HepG2 (cell line): ENCODE results near the gene ZBTB46. TPM values are rescaled to one million over a fixed set of nuclear protein-coding genes. Genes with fewer than 3 reads are reported as not detected.

ENCODE experiments used
- BHLHE40 ChIP-seq: IDR thresholded peaks from 2 replicates; pipeline ENCODE4 v1.6.1; 2011; ENCODE audit warnings: low read length, improper control_type of control experiment
- CBFB ChIP-seq: sonication (generic); formaldehyde crosslinking; IDR thresholded peaks from 2 replicates; pipeline ENCODE4 v1.4.0; 2020; ENCODE audit warnings: missing genetic modification reagents
- CBX2 ChIP-seq, 2 experiments: fragments of 200-600 bp in 1 of 2; sonication (generic); formaldehyde crosslinking in 1 of 2; IDR thresholded peaks; 2 replicates each; pipeline versions ENCODE4 v1.7.0 to v1.8.1; 2018 to 2022; ENCODE audit warnings: low read depth in 2 of 2, low read length in 1 of 2, mild to moderate bottlenecking in 1 of 2, missing genetic modification reagents in 1 of 2
- ELK4 ChIP-seq: sonication (generic); formaldehyde crosslinking; IDR thresholded peaks from 2 replicates; pipeline ENCODE4 v1.9.0; 2021; ENCODE audit warnings: missing genetic modification reagents, borderline replicate concordance
- FOXP1 ChIP-seq, 2 experiments: fragments of 450-650 bp in 1 of 2; IDR thresholded peaks; 2 replicates each; pipeline ENCODE4 v1.6.1; 2017 to 2018; ENCODE audit warnings: antibody characterized with exemption in 1 of 2
- MTA1 ChIP-seq: sonication (generic); formaldehyde crosslinking; IDR thresholded peaks from 2 replicates; pipeline ENCODE4 v1.4.0; 2020; ENCODE audit warnings: missing genetic modification reagents, mild to moderate bottlenecking, borderline replicate concordance
- NFE2L2 ChIP-seq: fragments of 150-350 bp; IDR thresholded peaks from 2 replicates; pipeline ENCODE4 v1.6.1; 2014; ENCODE audit warnings: low read length
- NKX3-1 ChIP-seq: sonication (generic); formaldehyde crosslinking; IDR thresholded peaks from 2 replicates; pipeline ENCODE4 v1.5.0; 2020; ENCODE audit warnings: missing genetic modification reagents
- POGZ ChIP-seq: sonication (generic); formaldehyde crosslinking; IDR thresholded peaks from 2 replicates; pipeline ENCODE4 v1.4.0; 2020; ENCODE audit warnings: mild to moderate bottlenecking, missing genetic modification reagents
- RAD51 ChIP-seq: fragments of 450-650 bp; IDR thresholded peaks from 2 replicates; pipeline ENCODE4 v1.6.1; 2016; ENCODE audit warnings: borderline replicate concordance
- SUZ12 ChIP-seq: fragments of 150-350 bp; IDR thresholded peaks from 2 replicates; pipeline ENCODE4 v1.6.1; 2014; ENCODE audit warnings: low read depth, low read length
- THAP8 ChIP-seq: sonication (generic); formaldehyde crosslinking; IDR thresholded peaks from 2 replicates; pipeline ENCODE4 v1.5.1; 2020; ENCODE audit warnings: missing genetic modification reagents, mild to moderate bottlenecking, borderline replicate concordance
- XRCC5 ChIP-seq: fragments of 200-400 bp; formaldehyde crosslinking; optimal IDR thresholded peaks from 2 replicates; pipeline ENCODE3; 2017; ENCODE audit warnings: mild to moderate bottlenecking, low read length
- ZFP36L2 ChIP-seq: sonication (generic); formaldehyde crosslinking; IDR thresholded peaks from 2 replicates; pipeline ENCODE4 v1.4.0; 2020; ENCODE audit warnings: missing genetic modification reagents
- ZNF225 ChIP-seq: sonication (generic); formaldehyde crosslinking; IDR thresholded peaks from 2 replicates; pipeline ENCODE4 v1.4.0; 2020; ENCODE audit warnings: mild to moderate bottlenecking, missing genetic modification reagents
- ZNF256 ChIP-seq: sonication (generic); formaldehyde crosslinking; conservative IDR thresholded peaks from 2 replicates; pipeline ENCODE4 v1.4.0; 2020; ENCODE audit warnings: missing genetic modification reagents
- ZNF530 ChIP-seq: sonication (generic); formaldehyde crosslinking; IDR thresholded peaks from 2 replicates; pipeline ENCODE4 v1.5.0; 2020; ENCODE audit warnings: low read depth, mild to moderate bottlenecking, missing genetic modification reagents
- ZNF766 ChIP-seq: sonication (generic); formaldehyde crosslinking; IDR thresholded peaks from 2 replicates; pipeline ENCODE4 v1.5.0; 2020; ENCODE audit warnings: missing genetic modification reagents, borderline replicate concordance
- polyA plus RNA-seq, 8 experiments: library from polyadenylated mRNA; depleted of rRNA in 3 of 8; stranded (reverse) in 7 of 8; unstranded in 1 of 8; fragments of >200 nt; fragmentation: Illumina TruSeq in 4 of 8; extraction: Trizol in 4 of 8; gene quantifications; 2 replicates each; pipeline versions ENCODE4 v1.2.1 to v1.2.3, GENCODE V29; 2011 to 2016; ENCODE audit warnings: low read depth in 4 of 8, missing spikeins in 1 of 8, mixed read lengths in 1 of 8; ENCODE audit not compliant: insufficient read depth in 1 of 8
- total RNA-seq, 5 experiments: library from RNA; depleted of rRNA; stranded (reverse); fragments of >200 nt; fragmentation: Illumina TruSeq; extraction: Trizol; gene quantifications; 2 replicates each; pipeline ENCODE4 v1.2.3, GENCODE V29; 2016; ENCODE audit warnings: low read depth in 1 of 5
- TF ChIP-seq, protein P1 (sequence below): sonication (generic); formaldehyde crosslinking; IDR thresholded peaks from 2 replicates; pipeline ENCODE4 v1.5.1; 2020; ENCODE audit warnings: mild to moderate bottlenecking, missing genetic modification reagents
- TF ChIP-seq, protein P2 (sequence below): sonication (generic); formaldehyde crosslinking; conservative IDR thresholded peaks from 2 replicates; pipeline ENCODE4 v1.4.0; 2020; ENCODE audit warnings: missing genetic modification reagents
- TF ChIP-seq, protein P3 (sequence below): sonication (generic); formaldehyde crosslinking; IDR thresholded peaks from 2 replicates; pipeline ENCODE4 v1.4.0; 2020; ENCODE audit warnings: mild to moderate bottlenecking, missing genetic modification reagents

Gene ZBTB46
- total and polyA plus RNA-seq, 2 of the 13 experiments (the other 11 are each of a cell fraction or from before 2014, with no cell fraction given): 1.6 to 13.5 TPM

GRCh38 chr20:63831993-63832686, 1.1 kb upstream of the ZBTB46 start (continued):
- TF ChIP-seq, protein P1, sequence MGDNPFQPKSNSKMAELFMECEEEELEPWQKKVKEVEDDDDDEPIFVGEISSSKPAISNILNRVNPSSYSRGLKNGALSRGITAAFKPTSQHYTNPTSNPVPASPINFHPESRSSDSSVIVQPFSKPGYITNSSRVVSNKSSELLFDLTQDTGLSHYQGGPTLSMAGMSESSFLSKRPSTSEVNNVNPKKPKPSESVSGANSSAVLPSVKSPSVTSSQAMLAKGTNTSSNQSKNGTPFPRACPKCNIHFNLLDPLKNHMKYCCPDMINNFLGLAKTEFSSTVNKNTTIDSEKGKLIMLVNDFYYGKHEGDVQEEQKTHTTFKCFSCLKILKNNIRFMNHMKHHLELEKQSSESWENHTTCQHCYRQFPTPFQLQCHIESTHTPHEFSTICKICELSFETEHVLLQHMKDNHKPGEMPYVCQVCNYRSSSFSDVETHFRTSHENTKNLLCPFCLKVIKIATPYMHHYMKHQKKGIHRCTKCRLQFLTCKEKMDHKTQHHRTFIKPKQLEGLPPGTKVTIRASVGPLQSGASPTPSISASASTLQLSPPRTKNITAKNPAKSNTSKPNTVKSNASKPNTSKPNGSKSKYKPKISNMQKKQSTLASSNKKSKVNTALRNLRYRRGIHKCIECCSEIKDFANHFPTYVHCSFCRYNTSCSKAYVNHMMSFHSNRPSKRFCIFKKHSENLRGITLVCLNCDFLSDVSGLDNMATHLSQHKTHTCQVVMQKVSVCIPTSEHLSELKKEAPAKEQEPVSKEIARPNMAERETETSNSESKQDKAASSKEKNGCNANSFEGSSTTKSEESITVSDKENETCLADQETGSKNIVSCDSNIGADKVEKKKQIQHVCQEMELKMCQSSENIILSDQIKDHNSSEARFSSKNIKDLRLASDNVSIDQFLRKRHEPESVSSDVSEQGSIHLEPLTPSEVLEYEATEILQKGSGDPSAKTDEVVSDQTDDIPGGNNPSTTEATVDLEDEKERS (CRISPR knock-in tag): no peak
- no peak for TF ChIP-seq ZFP36L2 (CRISPR knock-in tag)
- no peak for TF ChIP-seq THAP8 (CRISPR knock-in tag)
- no peak for TF ChIP-seq FOXP1 (IDR thresholded peaks at IDR 0.05)
- TF ChIP-seq FOXP1 (CRISPR knock-in tag; IDR thresholded peaks at IDR 0.05): no peak
- no peak for TF ChIP-seq RAD51
- TF ChIP-seq ZNF766 (CRISPR knock-in tag): peak; percentile 47; the same call in 1 of the 2 replicates
- no peak for TF ChIP-seq BHLHE40
- TF ChIP-seq ZNF225 (CRISPR knock-in tag): peak; percentile 86; the same call in 1 of the 2 replicates
- no peak for TF ChIP-seq CBFB (CRISPR knock-in tag)
- TF ChIP-seq ELK4 (CRISPR knock-in tag): no peak
- TF ChIP-seq SUZ12: no peak
- TF ChIP-seq POGZ: no peak; the same call in 1 of the 2 replicates
- peak; percentile 68 for TF ChIP-seq NKX3-1 (CRISPR knock-in tag)
- peak; percentile 54; the same call in 1 of the 2 replicates for TF ChIP-seq MTA1
- TF ChIP-seq, protein P2, sequence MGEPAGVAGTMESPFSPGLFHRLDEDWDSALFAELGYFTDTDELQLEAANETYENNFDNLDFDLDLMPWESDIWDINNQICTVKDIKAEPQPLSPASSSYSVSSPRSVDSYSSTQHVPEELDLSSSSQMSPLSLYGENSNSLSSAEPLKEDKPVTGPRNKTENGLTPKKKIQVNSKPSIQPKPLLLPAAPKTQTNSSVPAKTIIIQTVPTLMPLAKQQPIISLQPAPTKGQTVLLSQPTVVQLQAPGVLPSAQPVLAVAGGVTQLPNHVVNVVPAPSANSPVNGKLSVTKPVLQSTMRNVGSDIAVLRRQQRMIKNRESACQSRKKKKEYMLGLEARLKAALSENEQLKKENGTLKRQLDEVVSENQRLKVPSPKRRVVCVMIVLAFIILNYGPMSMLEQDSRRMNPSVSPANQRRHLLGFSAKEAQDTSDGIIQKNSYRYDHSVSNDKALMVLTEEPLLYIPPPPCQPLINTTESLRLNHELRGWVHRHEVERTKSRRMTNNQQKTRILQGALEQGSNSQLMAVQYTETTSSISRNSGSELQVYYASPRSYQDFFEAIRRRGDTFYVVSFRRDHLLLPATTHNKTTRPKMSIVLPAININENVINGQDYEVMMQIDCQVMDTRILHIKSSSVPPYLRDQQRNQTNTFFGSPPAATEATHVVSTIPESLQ (CRISPR knock-in tag): no peak
- TF ChIP-seq CBX2 (IDR thresholded peaks at IDR 0.05; ENCODE audit: low read depth, low read length): no peak
- TF ChIP-seq CBX2 (CRISPR knock-in tag; IDR thresholded peaks at IDR 0.05; ENCODE audit: low read depth): peak; percentile 81; the same call in 1 of the 2 replicates
- no peak; the same call in 1 of the 2 replicates for TF ChIP-seq ZNF256 (CRISPR knock-in tag)
- peak; percentile 88 for TF ChIP-seq XRCC5
- no peak for TF ChIP-seq ZNF530 (CRISPR knock-in tag)
- no peak for TF ChIP-seq NFE2L2
- TF ChIP-seq, protein P3, sequence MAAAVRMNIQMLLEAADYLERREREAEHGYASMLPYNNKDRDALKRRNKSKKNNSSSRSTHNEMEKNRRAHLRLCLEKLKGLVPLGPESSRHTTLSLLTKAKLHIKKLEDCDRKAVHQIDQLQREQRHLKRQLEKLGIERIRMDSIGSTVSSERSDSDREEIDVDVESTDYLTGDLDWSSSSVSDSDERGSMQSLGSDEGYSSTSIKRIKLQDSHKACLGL (CRISPR knock-in tag): peak; percentile 57
